ENCODE results near the gene GOSR1.
"Not testable (repeated sequence)": the region's sequence is repeated elsewhere in the genome, so short reads cannot be mapped to it uniquely, and the experiment has no call there.

GOSR1 gene

GRCh38 chr17:30543456-30543855 is 66.2 kb downstream of the GOSR1 start:
- no peak overlapping the region for H3K4me3 ChIP-seq (ENCODE audit: low read depth, low read length)

DNA sequence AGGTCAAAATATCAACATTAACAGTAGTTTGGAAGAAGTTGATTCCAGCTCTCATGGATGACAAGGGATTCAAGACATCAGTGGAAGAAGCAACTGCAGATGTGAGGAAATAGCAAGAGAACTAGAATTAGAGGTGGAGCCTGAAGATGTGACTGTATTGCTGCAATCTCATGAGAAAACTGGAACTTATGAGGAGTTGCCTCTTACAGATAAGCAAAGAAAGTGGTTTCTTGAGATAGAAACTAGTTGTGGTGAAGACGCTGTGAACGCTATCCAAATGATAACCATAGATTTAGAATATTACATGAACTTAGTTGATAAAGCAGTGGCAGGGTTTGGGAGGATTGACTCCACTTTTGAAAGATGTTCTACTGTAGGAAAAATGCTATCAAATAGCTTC is 67.8 kb downstream of the GOSR1 start:
- H3K4me3 ChIP-seq (ENCODE audit: low read depth, low read length): no peak overlapping the region

DNA sequence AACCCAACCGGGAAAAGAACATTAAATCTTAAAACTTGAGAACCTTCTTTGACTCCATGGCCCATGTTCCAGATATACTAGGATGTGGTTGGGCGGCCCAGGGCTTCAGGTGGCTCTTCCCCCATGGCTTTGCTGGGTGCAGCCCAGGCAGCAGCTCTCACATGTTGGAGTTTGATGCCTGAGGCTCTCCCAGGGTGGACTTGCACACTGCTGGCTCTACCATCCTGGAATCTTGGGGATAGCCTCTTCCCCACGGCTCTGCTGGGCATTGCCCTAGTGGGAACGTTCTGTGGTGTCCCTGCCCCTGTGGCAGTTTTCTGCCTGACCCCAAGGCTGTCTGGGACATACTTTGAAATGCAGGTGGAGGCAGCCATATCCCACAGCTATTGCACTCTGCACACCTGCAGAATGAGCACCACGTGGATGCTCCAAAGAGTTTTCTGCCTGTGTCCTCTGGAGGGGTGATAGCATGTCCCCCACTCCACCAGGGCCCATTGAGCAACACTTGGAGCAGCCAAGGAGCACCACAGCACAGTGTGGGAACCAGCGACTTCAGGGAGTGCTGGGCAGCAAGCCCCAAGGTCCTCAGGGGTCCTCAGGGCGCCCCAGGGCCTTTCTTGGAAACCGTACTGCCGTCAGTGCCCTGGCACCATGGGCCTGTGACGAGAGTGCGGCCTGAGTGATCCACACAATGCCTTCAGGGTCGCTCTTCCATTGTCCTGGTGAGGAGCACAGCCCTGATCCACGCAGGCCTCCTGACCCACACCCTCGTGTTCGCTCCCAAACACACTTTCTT is 70.8 kb downstream of the GOSR1 start:
- H3K4me3 ChIP-seq (ENCODE audit: low read depth, low read length): no peak overlapping the region

- not testable (repeated sequence) for H3K4me3 ChIP-seq (ENCODE audit: low read depth, low read length)
Observed at GRCh38 chr17:30549181-30549580, 72.0 kb downstream of the GOSR1 start.

- H3K4me3 ChIP-seq (ENCODE audit: low read depth, low read length): no peak overlapping the region
Observed at GRCh38 chr17:30549864-30550511, 72.8 kb downstream of the GOSR1 start.

GRCh38 chr17:30550512-30551273 is 73.5 kb downstream of the GOSR1 start:
- no peak overlapping the region for H3K4me3 ChIP-seq (ENCODE audit: low read depth, low read length)

- not testable (repeated sequence) for H3K4me3 ChIP-seq (ENCODE audit: low read depth, low read length)
Observed at GRCh38 chr17:30551274-30551995, 74.2 kb downstream of the GOSR1 start.

DNA sequence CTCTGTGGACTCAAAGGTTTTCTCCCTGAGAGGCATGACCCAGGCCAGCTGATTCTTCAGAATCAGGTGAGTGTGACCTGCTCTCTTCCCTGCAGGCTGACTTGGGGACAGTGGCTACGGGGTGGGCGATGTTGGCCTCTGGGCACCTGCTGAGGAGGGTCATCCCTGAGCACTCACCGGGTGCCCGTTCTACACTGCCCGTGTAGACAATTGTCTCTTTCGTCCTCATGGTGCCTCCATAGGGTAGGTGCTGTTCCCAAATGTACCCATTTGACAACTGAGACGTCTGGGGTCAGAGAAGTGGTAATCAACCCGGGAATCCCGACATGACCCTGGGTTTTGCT is 74.8 kb downstream of the GOSR1 start:
- H3K4me3 ChIP-seq (ENCODE audit: low read depth, low read length): no peak overlapping the region

DNA sequence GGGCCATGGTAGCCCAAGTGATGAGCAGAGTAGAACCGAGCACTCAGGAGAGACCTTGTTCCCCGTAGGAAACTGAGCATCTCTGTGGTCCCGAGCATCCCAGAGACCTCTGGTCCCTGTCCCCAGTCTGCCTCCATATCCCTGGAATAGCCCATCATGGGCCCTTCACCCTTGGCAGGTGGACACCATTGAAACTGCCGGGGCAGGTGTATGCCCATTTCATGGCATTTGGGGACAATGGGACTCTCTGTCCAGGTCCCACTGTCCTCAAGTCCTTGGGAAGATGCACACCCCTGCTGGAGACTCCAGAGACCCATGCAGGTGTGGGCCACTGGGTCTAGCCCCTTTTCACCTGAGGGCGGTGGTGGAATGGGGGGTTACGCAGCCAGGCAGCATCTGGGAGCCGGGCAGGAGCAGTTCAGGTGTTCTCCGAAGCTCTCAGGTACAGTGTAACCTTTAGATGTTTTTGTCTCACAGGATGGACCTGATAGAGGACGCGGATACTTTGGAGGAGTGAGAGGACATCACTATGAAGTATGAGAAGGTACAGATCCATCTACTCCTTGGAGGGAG is 75.9 kb downstream of the GOSR1 start:
- H3K4me3 ChIP-seq (ENCODE audit: low read depth, low read length): no peak overlapping the region

DNA sequence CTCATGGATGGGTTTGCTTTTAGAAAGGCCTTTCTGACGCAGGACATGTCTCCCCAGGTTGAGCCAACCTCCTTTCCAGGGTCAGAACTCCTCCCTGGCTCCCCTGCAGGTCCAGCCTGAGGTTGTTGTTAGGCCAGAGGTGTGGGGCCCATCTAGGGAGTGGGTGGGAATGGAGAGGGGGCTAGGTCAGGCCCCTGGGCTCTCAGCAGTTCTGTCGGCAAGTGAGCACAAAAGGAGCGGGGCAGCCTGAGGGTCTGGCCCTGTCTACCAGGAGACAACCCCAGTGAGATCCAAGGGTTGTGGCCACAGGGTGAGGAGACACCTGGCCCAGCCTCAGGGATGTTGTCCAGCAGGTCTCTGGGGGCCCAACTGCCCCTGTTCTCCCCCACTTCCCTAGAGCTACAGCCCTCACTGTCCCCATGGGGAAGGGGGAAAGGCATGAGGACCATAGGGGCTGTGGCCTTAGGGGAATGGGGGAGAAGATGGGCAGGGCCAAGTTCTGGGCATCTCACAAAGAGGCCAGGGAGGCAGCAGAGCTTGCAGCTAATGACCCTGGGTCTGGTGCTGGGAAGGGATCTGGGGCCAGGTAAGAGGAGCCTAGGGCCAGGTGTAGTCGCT is 76.7 kb downstream of the GOSR1 start:
- H3K4me3 ChIP-seq (ENCODE audit: low read depth, low read length): not testable (repeated sequence)

GRCh38 chr17:30554839-30555751 is 77.9 kb downstream of the GOSR1 start:
- H3K4me3 ChIP-seq (ENCODE audit: low read depth, low read length): no peak overlapping the region

GRCh38 chr17:30555942-30556341 is 78.7 kb downstream of the GOSR1 start:
- no peak overlapping the region for H3K4me3 ChIP-seq (ENCODE audit: low read depth, low read length)

DNA sequence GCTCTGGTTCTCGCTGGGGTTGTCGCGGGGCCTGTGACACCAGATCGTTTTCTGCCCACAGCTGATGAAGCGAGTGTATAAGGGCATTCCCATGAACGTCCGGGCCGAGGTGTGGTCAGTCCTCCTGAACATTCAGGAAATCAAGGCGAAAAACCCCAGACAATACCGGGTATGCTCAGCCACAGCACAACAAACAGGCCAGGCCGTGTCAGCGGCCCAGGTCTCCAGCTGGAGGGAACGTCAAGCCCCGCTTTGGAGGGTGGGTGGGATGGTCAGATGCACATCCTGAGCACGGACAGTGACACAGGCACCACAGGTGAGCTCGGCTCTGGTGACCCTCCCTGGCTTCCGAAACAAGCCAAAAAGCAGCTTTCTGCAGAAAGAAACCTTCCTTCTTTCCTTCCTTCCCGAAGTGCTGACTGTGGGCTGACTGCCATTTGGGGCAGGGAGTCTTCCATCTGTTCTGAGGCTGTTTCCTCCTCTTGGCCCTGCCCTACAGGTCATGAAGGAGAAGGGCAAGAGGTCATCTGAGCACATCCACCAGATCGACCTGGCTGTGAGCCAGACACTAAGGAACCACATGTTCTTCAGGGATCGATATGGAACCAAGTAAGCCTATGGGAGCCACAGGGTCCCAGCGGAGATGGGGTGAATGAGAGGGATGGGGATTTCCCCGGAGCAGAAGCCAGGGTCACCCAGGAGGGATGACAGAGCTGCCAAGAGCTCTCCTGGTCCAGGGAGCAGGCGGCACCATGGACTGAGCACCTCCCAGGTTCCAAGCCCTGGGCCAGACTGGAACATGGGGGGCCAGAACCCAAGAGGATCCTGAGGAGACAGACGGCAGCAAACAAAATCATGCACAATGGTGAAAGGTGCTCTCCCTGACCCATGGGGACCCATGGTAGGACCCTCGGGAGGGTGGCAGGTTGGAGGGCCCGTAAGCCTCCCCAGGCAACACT is 79.4 kb downstream of the GOSR1 start:
- H3K4me3 ChIP-seq (ENCODE audit: low read depth, low read length): no peak overlapping the region

- no peak overlapping the region for H3K4me3 ChIP-seq (ENCODE audit: low read depth, low read length)
Observed at GRCh38 chr17:30557916-30558685, 80.9 kb downstream of the GOSR1 start.

DNA sequence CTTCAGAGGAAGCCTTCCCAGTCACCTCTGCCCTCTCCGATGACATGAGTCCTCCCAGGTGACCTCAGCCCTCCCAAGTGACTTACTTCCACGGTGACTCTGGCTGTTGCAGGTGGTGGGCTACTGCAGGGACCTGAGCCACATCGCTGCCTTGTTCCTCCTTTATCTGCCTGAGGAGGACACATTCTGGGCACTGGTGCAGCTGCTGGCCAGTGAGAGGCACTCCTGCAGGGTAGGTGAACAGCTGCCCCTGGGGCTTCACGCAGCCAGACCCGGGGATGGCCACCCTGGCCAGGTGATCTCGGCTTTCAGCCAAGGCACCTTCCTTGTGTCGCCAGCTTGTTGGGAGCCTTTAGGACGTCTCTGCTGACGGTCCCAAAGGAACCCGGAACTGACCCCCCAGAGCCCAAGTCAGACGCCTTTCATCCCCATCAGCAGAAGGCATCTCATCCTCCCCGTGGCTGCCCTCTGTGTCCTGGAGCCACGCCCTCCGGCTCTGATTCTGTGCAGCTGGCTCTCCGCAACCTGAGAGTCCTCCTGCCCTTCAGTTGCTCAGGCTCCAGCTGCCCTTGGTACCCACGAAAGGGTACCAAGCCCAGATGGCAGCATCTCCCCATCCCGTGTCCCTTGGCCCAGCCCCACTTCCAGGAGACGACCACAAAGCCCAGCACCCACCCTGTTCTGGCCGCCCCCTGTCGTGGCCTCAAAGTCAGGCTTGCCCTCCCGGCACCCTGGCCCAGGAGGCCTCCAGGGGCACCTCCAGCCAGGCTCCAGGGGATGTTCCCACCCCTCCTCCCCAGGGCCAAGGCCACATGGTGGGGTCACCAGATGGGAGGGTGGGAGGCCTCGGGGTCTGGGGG is 81.7 kb downstream of the GOSR1 start:
- H3K4me3 ChIP-seq (ENCODE audit: low read depth, low read length): no peak overlapping the region

GRCh38 chr17:30559656-30560055 is 82.4 kb downstream of the GOSR1 start:
- no peak overlapping the region for H3K4me3 ChIP-seq (ENCODE audit: low read depth, low read length)

Measured in iPS-11a (cell line).